Lung (tissue), 12 donors: ENCODE data around the gene TMPRSS13. TPM values are rescaled to one million over a fixed set of nuclear protein-coding genes. Genes with fewer than 3 reads are reported as not detected.

Source experiments
- ATAC-seq: fragments of 200-7000 bp; cut with Tn5 transposase; one replicate; pipeline ENCODE4 v1.9.1; 2020; ENCODE audit warnings: moderate number of reproducible peaks; ENCODE audit not compliant: insufficient read depth, low FRiP score
- DNase-seq, 3 donors: peaks; one replicate each; pipeline ENCODE4 v3.0.0-alpha.2; 2013 to 2017
- H3K27ac ChIP-seq, 2 donors: one replicate each; pipeline ENCODE4 v1.5.1; 2013; ENCODE audit warnings: mild to moderate bottlenecking in 2 of 2, moderate library complexity in 2 of 2, control low read depth in 1 of 2, inconsistent platforms in 1 of 2, low read depth in 1 of 2, low read length in 1 of 2
- H3K27me3 ChIP-seq, 3 donors: one replicate each; pipeline ENCODE4 v1.5.1; 2013; ENCODE audit warnings: low read length in 2 of 3; ENCODE audit not compliant: control insufficient read depth in 3 of 3, insufficient read depth in 3 of 3
- H3K36me3 ChIP-seq, 4 donors: one replicate each; pipeline ENCODE4 v1.5.1; 2013; ENCODE audit warnings: low read length in 4 of 4, mild to moderate bottlenecking in 1 of 4, moderate library complexity in 1 of 4; ENCODE audit not compliant: control insufficient read depth in 4 of 4, insufficient read depth in 4 of 4
- H3K4me1 ChIP-seq, 5 donors: one replicate each; pipeline ENCODE4 v1.5.1; 2013; ENCODE audit warnings: low read length in 5 of 5, mild to moderate bottlenecking in 2 of 5, moderate library complexity in 1 of 5; ENCODE audit not compliant: control insufficient read depth in 5 of 5, insufficient read depth in 5 of 5
- H3K4me3 ChIP-seq: one replicate; pipeline ENCODE4 v1.5.1; 2013; ENCODE audit warnings: mild to moderate bottlenecking, control low read depth, moderate library complexity
- H3K9ac ChIP-seq, 2 donors: one replicate each; pipeline ENCODE4 v1.5.1; 2013; ENCODE audit warnings: low read length in 2 of 2, control low read depth in 1 of 2; ENCODE audit not compliant: insufficient read depth in 1 of 2
- H3K9me3 ChIP-seq, 4 donors: one replicate each; pipeline ENCODE4 v1.5.1; 2013; ENCODE audit warnings: low read length in 3 of 4, mild to moderate bottlenecking in 1 of 4, moderate library complexity in 1 of 4; ENCODE audit not compliant: control insufficient read depth in 4 of 4, insufficient read depth in 3 of 4
- CTCF ChIP-seq: IDR thresholded peaks from 2 replicates; pipeline ENCODE4 v1.5.1; 2012; ENCODE audit warnings: mild to moderate bottlenecking; ENCODE audit errors: control extremely low read depth, extremely low read depth
- WGBS, 2 donors: extraction: QIAGEN DNeasy Blood & Tissue Kit; methylation state at CpG; one replicate each; pipeline ENCODE4 v1.1.7; 2013; 5-methylcytosine and 5-hydroxymethylcytosine counted together
- polyA plus RNA-seq, 2 donors: library from polyadenylated mRNA; stranded (reverse); fragments of 200-250 nt; gene quantifications; one replicate each; pipeline ENCODE4 v1.2.1, GENCODE V29; 2013
- total RNA-seq, 2 donors: library from RNA; depleted of rRNA in 1 of 2; stranded (reverse); fragments of >200 nt in 1 of 2; gene quantifications; one replicate each; pipeline ENCODE4 v1.2.1, GENCODE V29; 2014 to 2021
- donor health status: control.
- donor health status: control.
- donor health status: Bipolar disorder and iron deficiency.
- donor health status: healthy.
- donor health status: DM: yes; HTN: yes; CAD: no.

The TMPRSS13 gene
- total and polyA plus RNA-seq, 4 donors, result 5.8 to 9.4 (median 9.2) TPM

- no peak for DNase-seq
- TF ChIP-seq CTCF, result no peak
- H3K9ac ChIP-seq, result no peak overlapping the region
- H3K9me3 ChIP-seq, result no peaks in the 10 kb centered on the region
- 84 to 90% methylated on average over 7 of the region's 7 CpGs for WGBS, 2 donors
- H3K27ac ChIP-seq, result peak overlapping the region; percentile 37 to 39
- peaks cover 0 to 27% (median 17%) of the 10 kb centered on the region in 5 donors for H3K4me1 ChIP-seq
- no peak overlapping the region for H3K4me3 ChIP-seq
- no peaks in the 10 kb centered on the region for H3K36me3 ChIP-seq
- H3K27me3 ChIP-seq, result peaks cover 0 to 9% (median 0%) of the 10 kb centered on the region in 3 donors
- no peak for ATAC-seq
Measured at GRCh38 chr11:117884994-117885393, 44.2 kb downstream of the TMPRSS13 start.

GRCh38 chr11:117883063-117883462 is 46.1 kb downstream of the TMPRSS13 start:
- DNase-seq, result no peak
- Histone ChIP-seq H3K4me1 (peaks cover 0 to 27% (median 17%) of the 10 kb centered on the region in 5 donors), H3K9me3 (no peaks in the 10 kb centered on the region), H3K27ac (no peak overlapping the region), H3K9ac (no peak overlapping the region), H3K4me3 (no peak overlapping the region), H3K36me3 (no peaks in the 10 kb centered on the region), H3K27me3 (peaks cover 0 to 9% (median 0%) of the 10 kb centered on the region in 3 donors)
- ATAC-seq, result no peak
- no peak for TF ChIP-seq CTCF
- WGBS, 2 donors, result 87 to 89% methylated on average over 3 of the region's 3 CpGs

GRCh38 chr11:117882311-117882905 is 46.8 kb downstream of the TMPRSS13 start:
- Histone ChIP-seq H3K36me3 (no peaks in the 10 kb centered on the region), H3K27ac (no peak overlapping the region), H3K9me3 (no peaks in the 10 kb centered on the region), H3K9ac (no peak overlapping the region), H3K4me3 (no peak overlapping the region), H3K4me1 (peaks cover 0 to 31% (median 13%) of the 10 kb centered on the region in 5 donors), H3K27me3 (peaks cover 0 to 9% (median 0%) of the 10 kb centered on the region in 3 donors)
- 38 to 56% methylated on average over 11 of the region's 11 CpGs for WGBS, 2 donors
- no peak for TF ChIP-seq CTCF
- DNase-seq (no peak), ATAC-seq (no peak)

GRCh38 chr11:117881217-117881616 is 48.0 kb downstream of the TMPRSS13 start:
- WGBS, 2 donors, result 78 to 80% methylated on average over 5 of the region's 5 CpGs
- DNase-seq (no peak), ATAC-seq (no peak)
- no peak for TF ChIP-seq CTCF
- H3K36me3 ChIP-seq, result peaks cover 0 to 1% (median 0%) of the 10 kb centered on the region in 4 donors
- no peak overlapping the region for H3K4me3 ChIP-seq
- H3K9ac ChIP-seq, result no peak overlapping the region
- H3K27ac ChIP-seq, result no peak overlapping the region
- peaks cover 0 to 9% (median 0%) of the 10 kb centered on the region in 3 donors for H3K27me3 ChIP-seq
- peaks cover 0 to 35% (median 13%) of the 10 kb centered on the region in 5 donors for H3K4me1 ChIP-seq
- no peaks in the 10 kb centered on the region for H3K9me3 ChIP-seq
